UCSD-AML1 (cell line): ENCODE results near the gene ITGB3.
"Not testable (repeated sequence)": the region's sequence is repeated elsewhere in the genome, so short reads cannot be mapped to it uniquely, and the experiment has no call there.

Experiments used
- DNase-seq: peaks from one replicate; lab custom pipeline; 2025; ENCODE audit not compliant: unreplicated experiment; lab: John Stamatoyannopoulos, UW

ITGB3 gene

GRCh38 chr17:47222047-47222446 is 31.6 kb upstream of the ITGB3 start:
- DNase-seq = no peak

DNA sequence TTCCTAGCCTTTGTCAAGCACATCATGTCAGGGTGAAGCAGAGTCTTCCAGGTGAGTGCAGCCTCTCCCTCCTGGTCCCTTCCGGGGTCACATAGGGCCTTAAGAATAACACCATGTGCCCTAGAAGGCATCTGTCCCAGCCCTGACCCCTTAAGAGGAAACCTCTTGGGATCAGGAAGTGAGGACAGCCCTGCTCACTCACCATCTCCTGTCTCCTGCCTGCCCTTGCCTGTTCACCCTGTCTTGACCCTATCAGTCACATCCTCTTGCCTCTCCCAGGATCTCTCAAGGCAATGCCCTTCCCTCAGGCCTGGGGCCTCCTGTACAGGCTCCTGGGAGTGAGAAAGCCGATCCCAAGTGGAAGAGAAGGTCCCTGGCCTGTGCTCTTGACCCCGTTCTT is 30.6 kb upstream of the ITGB3 start:
- peak; percentile 30 for DNase-seq

DNA sequence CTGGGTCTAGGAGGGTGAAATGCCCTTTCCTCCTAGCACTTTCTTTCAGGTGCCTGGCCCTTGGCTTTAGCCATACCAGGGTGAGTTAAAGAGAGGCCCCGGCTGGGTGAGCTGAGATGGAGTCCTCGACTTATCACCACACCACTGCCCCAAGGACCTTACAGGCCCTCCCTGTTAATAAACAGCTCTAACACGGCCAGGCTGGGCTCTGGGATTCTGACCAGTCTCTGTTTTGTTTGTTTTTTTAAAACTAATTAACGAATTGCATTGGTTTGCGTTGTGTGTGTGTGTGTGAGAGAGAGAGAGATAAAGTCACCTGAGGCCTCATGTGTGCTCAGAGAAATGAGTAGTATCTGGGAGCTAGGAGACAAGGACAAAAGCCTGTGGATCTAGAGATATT is 30.2 kb upstream of the ITGB3 start:
- DNase-seq = no peak

GRCh38 chr17:47224077-47224476 is 29.6 kb upstream of the ITGB3 start:
- DNase-seq = not testable (repeated sequence)

GRCh38 chr17:47224966-47225365 is 28.7 kb upstream of the ITGB3 start:
- no peak for DNase-seq

DNA sequence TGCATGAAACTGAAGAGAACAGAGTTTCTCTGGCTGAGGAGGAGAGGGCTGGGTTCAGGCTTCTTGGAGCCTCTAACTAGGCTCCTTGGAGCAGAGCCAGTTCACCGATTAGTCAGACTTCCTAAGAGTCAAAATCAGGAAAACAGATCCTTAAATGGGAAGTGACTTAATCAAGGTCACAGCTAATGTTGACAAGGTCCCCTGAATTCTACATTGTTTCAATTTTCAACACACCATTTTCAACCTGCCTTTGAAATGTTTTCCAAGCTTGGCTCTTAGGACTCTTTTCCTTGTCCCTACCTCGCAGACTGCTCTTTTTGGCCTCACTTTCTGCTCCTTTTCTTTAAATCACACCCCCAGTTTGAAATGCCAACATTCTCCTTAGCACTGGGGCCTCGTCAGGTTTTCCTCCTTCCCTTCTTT is 28.2 kb upstream of the ITGB3 start:
- no peak for DNase-seq

- no peak for DNase-seq
Observed at GRCh38 chr17:47225911-47226688, 27.5 kb upstream of the ITGB3 start.

DNA sequence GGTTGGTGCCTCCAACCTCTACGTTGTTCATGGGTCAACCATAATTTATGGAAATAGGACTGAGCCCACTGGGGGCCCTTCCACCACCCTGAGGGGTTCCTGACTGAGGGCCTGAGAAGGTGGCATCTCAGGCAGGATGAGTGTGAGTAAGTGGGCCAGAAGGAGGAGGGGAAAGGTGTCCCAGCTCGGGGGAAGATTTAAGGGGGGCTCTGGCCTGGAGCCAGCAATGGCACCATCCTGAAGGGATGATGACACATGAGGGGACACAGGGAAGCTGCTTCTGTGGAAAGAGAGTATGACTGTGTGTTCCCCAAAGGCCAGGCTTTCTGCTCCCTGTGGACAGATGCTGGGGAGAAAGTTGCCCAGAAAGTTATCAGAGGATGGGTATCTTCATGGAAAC is 25.8 kb upstream of the ITGB3 start:
- DNase-seq = no peak

DNA sequence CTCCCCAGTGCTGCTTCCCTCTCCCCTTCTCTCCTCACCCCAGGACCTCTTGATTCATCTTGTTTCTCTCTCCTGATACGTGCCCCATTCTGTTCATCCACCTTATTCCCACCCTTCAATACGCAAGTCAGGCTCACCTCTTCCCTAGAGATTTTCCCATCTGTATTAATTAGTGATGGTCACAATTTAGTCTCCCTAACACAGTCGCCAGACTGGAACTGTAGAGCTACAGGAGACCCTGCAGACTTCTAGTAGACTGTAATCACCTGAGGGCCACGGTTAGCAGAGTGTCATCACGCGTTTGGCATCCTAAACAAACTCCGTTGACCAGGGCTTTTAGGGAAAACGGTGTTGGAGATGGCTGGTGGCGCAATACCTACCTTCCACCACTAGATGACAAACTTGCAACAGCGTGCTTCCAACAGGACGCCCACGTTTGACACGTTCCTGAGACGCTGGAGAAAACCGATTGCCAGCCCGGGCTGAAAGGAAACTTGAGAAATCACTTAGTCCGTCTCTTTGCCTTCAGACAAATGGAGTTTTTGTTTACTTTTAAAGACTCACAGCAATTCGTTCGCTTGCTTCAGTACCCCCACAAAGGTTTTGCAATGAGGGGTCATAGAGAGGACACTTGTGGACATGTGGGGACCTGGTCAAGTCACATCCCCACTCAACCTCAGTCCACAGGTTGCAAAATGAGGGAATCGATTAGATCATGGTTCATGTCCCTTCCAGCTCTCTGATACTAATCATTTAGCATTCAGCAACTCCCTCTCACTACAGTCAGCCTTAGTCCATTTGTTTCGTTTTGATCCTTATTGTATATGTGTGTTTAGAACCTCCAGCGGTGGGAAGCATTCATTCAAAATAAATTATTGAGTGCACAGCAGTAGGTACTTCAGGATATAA is 23.8 kb upstream of the ITGB3 start:
- DNase-seq = peak; percentile 80

DNA sequence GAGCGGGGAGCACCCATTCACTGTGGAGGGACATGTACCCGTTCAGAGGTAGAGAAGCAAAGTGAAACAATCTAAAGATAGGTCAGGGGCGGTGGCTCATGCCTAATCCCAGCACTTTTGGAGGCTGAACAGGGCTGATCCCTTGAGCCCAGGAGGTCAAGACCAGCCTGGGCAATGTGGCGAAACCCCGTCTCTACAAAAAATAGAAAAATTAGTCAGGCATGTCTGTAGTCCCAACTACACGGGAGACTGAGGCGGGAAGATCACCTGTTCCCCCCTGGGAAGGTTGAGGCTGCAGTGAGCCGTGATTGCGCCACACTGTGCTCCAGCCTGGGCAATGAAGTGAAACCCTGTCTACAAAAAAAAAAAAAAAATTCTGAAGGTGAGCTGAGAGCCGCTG is 22.8 kb upstream of the ITGB3 start:
- DNase-seq = no peak

DNA sequence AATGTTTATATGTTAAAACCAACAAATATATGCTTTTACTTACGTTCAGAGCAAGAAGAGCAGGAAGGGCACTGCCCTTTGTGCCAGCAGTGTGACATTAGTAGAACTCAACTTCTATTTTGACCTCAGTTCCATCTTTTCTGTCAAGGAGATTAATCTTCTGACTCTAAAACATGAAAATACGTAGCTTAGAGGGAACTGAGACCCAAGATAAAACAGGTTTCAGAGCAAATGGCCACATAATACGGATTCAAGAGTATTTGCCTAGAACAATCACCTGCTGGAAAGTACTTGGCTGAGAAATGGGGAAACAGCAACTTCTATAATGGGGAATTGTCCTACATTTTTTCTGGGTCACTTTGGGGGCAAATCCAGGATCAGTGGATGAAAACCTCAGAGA is 22.3 kb upstream of the ITGB3 start:
- DNase-seq = no peak

DNA sequence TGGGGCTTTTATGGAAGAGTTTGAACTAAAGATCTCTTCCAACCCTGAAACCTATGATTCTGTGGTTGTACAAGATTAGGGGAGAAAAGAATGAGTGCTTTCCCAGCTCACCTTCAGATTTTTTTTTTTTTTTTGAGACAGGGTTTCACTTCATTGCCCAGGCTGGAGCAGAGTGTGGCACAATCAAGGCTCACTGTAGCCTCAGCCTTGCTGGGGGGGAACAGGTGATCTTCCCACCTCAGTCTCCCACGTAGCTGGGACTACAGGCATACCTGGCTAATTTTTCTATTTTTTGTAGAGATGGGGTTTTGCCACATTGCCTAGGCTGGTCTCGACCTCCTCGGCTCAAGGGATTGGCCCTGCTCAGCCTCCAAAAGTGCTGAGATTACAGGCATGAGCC is 21.8 kb upstream of the ITGB3 start:
- no peak for DNase-seq

DNA sequence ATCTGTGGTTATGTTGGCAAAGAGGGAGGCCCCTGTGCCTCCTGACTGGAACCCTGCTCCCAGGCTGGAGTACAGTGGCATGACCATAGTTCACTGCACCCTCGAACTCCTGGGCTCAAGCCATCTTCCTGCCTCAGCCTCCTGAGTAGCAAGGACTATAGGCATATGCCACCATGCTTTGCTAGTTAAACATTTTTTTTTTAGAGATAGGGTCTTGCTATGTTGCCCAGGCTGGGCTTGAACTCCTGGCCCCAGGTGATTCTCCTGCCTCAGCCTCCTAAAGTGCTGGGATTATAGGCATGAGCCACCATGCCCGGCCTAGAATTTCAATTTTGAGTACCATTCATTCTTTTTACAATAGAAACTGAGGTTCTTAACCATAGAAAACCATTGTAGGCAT is 21.2 kb upstream of the ITGB3 start:
- DNase-seq = no peak

GRCh38 chr17:47235506-47235905 is 18.1 kb upstream of the ITGB3 start:
- no peak for DNase-seq

DNA sequence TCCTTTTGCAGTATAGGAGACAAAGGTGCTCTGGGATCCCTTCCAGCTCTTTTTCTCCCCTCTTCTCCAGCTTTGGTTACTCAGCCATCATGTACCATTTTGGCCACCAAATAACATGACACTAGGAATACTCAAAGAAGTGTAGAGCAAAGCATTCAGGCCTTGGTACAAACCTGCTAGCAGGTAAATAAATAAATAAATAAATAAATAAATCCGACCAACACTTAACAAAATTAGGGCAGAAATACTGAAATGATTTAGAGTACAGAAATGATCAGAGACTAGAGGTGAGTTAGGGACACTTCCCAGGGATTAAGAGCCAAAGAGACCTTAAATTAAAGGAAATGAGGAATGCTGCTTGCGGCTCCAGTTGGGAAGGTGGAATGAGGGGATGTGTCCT is 17.7 kb upstream of the ITGB3 start:
- DNase-seq = no peak

- no peak for DNase-seq
Observed at GRCh38 chr17:47237841-47238240, 15.8 kb upstream of the ITGB3 start.

GRCh38 chr17:47238321-47239010 is 15.2 kb upstream of the ITGB3 start:
- no peak for DNase-seq

DNA sequence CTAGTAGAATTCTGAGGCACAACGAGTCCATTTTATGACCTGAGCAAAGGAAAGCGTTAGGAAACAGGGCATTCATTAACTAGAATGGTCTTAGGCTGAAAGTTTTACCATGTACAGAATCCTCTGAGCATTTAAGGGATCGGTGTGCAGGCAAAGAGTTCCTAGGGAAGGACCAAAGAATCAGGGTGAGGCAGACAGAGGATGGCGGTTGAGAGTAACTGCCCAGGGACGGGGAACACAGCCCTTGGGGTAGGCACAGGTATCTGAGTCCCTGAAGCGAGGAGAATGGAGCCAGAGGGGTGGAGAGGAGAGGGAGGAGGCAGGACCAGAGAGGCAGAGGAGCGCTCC is 14.0 kb upstream of the ITGB3 start:
- no peak for DNase-seq

- peak; percentile 88 for DNase-seq
Observed at GRCh38 chr17:47239967-47240651, 13.5 kb upstream of the ITGB3 start.

GRCh38 chr17:47240806-47241205 is 12.8 kb upstream of the ITGB3 start:
- peak; percentile 42 for DNase-seq

DNA sequence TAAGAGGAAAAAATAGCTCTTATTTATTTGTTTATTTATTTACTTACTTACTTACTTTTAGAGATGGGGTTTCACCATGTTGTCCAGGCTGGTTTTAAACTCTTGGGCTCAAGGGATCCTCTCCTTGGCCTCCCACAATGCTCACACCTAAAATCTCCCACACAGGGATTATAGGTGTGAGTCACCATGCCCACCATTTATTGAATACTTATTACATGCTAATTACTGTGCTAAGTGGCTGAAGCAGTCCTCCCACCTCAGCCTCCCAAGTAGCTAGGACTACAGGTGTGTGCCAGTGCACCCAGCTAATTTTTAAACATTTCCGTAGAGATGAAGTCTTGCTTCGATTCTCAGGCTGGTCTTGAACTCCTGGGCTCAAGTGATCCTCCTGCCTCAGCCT is 11.0 kb upstream of the ITGB3 start:
- no peak for DNase-seq
